Fibroblast of lung (primary cell): ENCODE measurements around the gene COP1.
"Not testable (repeated sequence)": the region's sequence is repeated elsewhere in the genome, so short reads cannot be mapped to it uniquely, and the experiment has no call there.

Experiments used
- CTCF ChIP-seq, 2 donors: IDR thresholded peaks in 1 of 2; conservative IDR thresholded peaks in 1 of 2; 1 replicate in 1 of 2; 2 replicates in 1 of 2; pipeline ENCODE4 v1.5.1; 2011 to 2012; ENCODE audit warnings: low read length in 2 of 2, control low read depth in 1 of 2, inconsistent platforms in 1 of 2, low read depth in 1 of 2, mild to moderate bottlenecking in 1 of 2
- EZH2 ChIP-seq: IDR thresholded peaks from 2 replicates; pipeline ENCODE4 v1.5.1; 2012; ENCODE audit warnings: low read length, control low read depth, mild to moderate bottlenecking; ENCODE audit errors: missing control alignments

- not testable (repeated sequence) for TF ChIP-seq CTCF (conservative IDR thresholded peaks at IDR 0.05 in 1 of 2, IDR thresholded peaks at IDR 0.05 in 1 of 2; ENCODE audit: low read depth in 1 of 2, low read length in 2 of 2); EZH2
Measured at GRCh38 chr1:176087746-176088145, 119.3 kb downstream of the COP1 start.
